K562 (cell line): ENCODE results near the gene PPP2R2D. TPM values are rescaled to one million over a fixed set of nuclear protein-coding genes. Genes with fewer than 3 reads are reported as not detected.

Experiments used
- PCBP1 ChIP-seq: fragments of 200-400 bp; formaldehyde crosslinking; IDR thresholded peaks from 2 replicates; pipeline ENCODE4 v1.6.1; 2018; ENCODE audit warnings: mild to moderate bottlenecking, low read depth, low read length; ENCODE audit not compliant: poor library complexity, severe bottlenecking
- RREB1 ChIP-seq: fragments of 250-450 bp; sonication (Bioruptor Pico); IDR thresholded peaks from 2 replicates; pipeline ENCODE4 v1.4.0; 2020
- ZBTB34 ChIP-seq: fragments of 250-450 bp; sonication (Bioruptor Pico); IDR thresholded peaks from 2 replicates; pipeline ENCODE4 v1.8.0; 2021; ENCODE audit warnings: mild to moderate bottlenecking, moderate library complexity
- ZNF395 ChIP-seq: fragments of 200-800 bp; sonication (Bioruptor generic); IDR thresholded peaks from 2 replicates; pipeline ENCODE4 v1.6.1; 2017; ENCODE audit warnings: missing genetic modification characterization, missing compliant biosample characterization
- ZNF699 ChIP-seq: fragments of 250-450 bp; sonication (Bioruptor Pico); IDR thresholded peaks from 2 replicates; pipeline ENCODE4 v1.8.0; 2021; ENCODE audit warnings: mild to moderate bottlenecking, moderate library complexity; ENCODE audit not compliant: insufficient replicate concordance
- polyA plus RNA-seq, 8 experiments: library from polyadenylated mRNA; depleted of rRNA in 4 of 8; stranded (reverse) in 5 of 8; unstranded in 3 of 8; fragments of >200 nt; fragmentation: Nextera tagmentation in 2 of 8; fragmentation: Illumina TruSeq in 1 of 8; extraction: Ambion mirVana in 2 of 8; extraction: Trizol in 1 of 8; gene quantifications; 2 replicates each; pipeline versions ENCODE4 v1.2.1 to v1.2.3, GENCODE V29; 2011 to 2014; ENCODE audit warnings: inconsistent platforms in 1 of 8, missing spikeins in 1 of 8
- total RNA-seq, 7 experiments: library from RNA; depleted of rRNA in 6 of 7; stranded (reverse); fragments of >200 nt in 6 of 7; fragmentation: Illumina TruSeq in 2 of 7; extraction: Trizol in 2 of 7; gene quantifications; 2 replicates each; pipeline versions ENCODE4 v1.2.1 to v1.2.3, GENCODE V29; 2011 to 2021; ENCODE audit warnings: low replicate concordance in 1 of 7
- TF ChIP-seq, protein P1 (sequence below): fragments of 200-600 bp; sonication (generic); IDR thresholded peaks from one replicate; pipeline ENCODE4 v1.6.1; 2012; ENCODE audit warnings: mild to moderate bottlenecking, low read depth, low read length, inconsistent platforms

Gene PPP2R2D
- total and polyA plus RNA-seq, 9 of the 15 experiments (the other 6 are each of a cell fraction or from before 2014, with no cell fraction given) = 1.9 to 37.0 (median 26.8) TPM

GRCh38 chr10:131868436-131868835 is 32.4 kb upstream of the PPP2R2D start (continued):
- TF ChIP-seq, protein P1, sequence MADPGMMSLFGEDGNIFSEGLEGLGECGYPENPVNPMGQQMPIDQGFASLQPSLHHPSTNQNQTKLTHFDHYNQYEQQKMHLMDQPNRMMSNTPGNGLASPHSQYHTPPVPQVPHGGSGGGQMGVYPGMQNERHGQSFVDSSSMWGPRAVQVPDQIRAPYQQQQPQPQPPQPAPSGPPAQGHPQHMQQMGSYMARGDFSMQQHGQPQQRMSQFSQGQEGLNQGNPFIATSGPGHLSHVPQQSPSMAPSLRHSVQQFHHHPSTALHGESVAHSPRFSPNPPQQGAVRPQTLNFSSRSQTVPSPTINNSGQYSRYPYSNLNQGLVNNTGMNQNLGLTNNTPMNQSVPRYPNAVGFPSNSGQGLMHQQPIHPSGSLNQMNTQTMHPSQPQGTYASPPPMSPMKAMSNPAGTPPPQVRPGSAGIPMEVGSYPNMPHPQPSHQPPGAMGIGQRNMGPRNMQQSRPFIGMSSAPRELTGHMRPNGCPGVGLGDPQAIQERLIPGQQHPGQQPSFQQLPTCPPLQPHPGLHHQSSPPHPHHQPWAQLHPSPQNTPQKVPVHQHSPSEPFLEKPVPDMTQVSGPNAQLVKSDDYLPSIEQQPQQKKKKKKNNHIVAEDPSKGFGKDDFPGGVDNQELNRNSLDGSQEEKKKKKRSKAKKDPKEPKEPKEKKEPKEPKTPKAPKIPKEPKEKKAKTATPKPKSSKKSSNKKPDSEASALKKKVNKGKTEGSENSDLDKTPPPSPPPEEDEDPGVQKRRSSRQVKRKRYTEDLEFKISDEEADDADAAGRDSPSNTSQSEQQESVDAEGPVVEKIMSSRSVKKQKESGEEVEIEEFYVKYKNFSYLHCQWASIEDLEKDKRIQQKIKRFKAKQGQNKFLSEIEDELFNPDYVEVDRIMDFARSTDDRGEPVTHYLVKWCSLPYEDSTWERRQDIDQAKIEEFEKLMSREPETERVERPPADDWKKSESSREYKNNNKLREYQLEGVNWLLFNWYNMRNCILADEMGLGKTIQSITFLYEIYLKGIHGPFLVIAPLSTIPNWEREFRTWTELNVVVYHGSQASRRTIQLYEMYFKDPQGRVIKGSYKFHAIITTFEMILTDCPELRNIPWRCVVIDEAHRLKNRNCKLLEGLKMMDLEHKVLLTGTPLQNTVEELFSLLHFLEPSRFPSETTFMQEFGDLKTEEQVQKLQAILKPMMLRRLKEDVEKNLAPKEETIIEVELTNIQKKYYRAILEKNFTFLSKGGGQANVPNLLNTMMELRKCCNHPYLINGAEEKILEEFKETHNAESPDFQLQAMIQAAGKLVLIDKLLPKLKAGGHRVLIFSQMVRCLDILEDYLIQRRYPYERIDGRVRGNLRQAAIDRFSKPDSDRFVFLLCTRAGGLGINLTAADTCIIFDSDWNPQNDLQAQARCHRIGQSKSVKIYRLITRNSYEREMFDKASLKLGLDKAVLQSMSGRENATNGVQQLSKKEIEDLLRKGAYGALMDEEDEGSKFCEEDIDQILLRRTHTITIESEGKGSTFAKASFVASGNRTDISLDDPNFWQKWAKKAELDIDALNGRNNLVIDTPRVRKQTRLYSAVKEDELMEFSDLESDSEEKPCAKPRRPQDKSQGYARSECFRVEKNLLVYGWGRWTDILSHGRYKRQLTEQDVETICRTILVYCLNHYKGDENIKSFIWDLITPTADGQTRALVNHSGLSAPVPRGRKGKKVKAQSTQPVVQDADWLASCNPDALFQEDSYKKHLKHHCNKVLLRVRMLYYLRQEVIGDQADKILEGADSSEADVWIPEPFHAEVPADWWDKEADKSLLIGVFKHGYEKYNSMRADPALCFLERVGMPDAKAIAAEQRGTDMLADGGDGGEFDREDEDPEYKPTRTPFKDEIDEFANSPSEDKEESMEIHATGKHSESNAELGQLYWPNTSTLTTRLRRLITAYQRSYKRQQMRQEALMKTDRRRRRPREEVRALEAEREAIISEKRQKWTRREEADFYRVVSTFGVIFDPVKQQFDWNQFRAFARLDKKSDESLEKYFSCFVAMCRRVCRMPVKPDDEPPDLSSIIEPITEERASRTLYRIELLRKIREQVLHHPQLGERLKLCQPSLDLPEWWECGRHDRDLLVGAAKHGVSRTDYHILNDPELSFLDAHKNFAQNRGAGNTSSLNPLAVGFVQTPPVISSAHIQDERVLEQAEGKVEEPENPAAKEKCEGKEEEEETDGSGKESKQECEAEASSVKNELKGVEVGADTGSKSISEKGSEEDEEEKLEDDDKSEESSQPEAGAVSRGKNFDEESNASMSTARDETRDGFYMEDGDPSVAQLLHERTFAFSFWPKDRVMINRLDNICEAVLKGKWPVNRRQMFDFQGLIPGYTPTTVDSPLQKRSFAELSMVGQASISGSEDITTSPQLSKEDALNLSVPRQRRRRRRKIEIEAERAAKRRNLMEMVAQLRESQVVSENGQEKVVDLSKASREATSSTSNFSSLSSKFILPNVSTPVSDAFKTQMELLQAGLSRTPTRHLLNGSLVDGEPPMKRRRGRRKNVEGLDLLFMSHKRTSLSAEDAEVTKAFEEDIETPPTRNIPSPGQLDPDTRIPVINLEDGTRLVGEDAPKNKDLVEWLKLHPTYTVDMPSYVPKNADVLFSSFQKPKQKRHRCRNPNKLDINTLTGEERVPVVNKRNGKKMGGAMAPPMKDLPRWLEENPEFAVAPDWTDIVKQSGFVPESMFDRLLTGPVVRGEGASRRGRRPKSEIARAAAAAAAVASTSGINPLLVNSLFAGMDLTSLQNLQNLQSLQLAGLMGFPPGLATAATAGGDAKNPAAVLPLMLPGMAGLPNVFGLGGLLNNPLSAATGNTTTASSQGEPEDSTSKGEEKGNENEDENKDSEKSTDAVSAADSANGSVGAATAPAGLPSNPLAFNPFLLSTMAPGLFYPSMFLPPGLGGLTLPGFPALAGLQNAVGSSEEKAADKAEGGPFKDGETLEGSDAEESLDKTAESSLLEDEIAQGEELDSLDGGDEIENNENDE = no peak
- TF ChIP-seq ZNF699 (CRISPR knock-in tag) = no peak
- no peak for TF ChIP-seq RREB1 (CRISPR knock-in tag)
- TF ChIP-seq ZNF395 (CRISPR knock-in tag) = no peak
- no peak for TF ChIP-seq ZBTB34 (CRISPR knock-in tag)
- no peak for TF ChIP-seq PCBP1
